ENCODE data around the gene TPK1. TPM values are rescaled to one million over a fixed set of nuclear protein-coding genes. Genes with fewer than 3 reads are reported as not detected.

The TPK1 gene
- polyA plus RNA-seq, 10 donors = 3.2 to 4.5 (median 3.6) TPM

- DNase-seq = no peak
These were observed 110.8 kb downstream of the TPK1 start for GRCh38 chr7:144725070-144725469.

- no peak for DNase-seq
These were observed 112.6 kb downstream of the TPK1 start for GRCh38 chr7:144723301-144723700.

- no peak for DNase-seq
These were observed 115.1 kb downstream of the TPK1 start for GRCh38 chr7:144720710-144721109.

- peak in 1 of 3 donors; percentile 6 for DNase-seq
These were observed 115.7 kb downstream of the TPK1 start for GRCh38 chr7:144720149-144720548.

GRCh38 chr7:144717720-144718119 lies 118.1 kb downstream of the TPK1 start:
- DNase-seq = no peak

GRCh38 chr7:144713850-144714249 lies 122.0 kb downstream of the TPK1 start:
- no peak for DNase-seq

GRCh38 chr7:144710791-144711190 lies 125.1 kb downstream of the TPK1 start:
- no peak for DNase-seq

- DNase-seq = no peak
These were observed 126.8 kb downstream of the TPK1 start for GRCh38 chr7:144709066-144709465.

- DNase-seq = no peak
These were observed 144.6 kb downstream of the TPK1 start for GRCh38 chr7:144691240-144691639.

- no peak for DNase-seq
These were observed 153.1 kb downstream of the TPK1 start for GRCh38 chr7:144682581-144683280.

- no peak for DNase-seq
These were observed 159.4 kb downstream of the TPK1 start for GRCh38 chr7:144676492-144676891.

- DNase-seq = no peak
These were observed 161.3 kb downstream of the TPK1 start for GRCh38 chr7:144674550-144674949.

- DNase-seq = no peak
These were observed 163.0 kb downstream of the TPK1 start for GRCh38 chr7:144672869-144673268.

- no peak for DNase-seq
These were observed 164.4 kb downstream of the TPK1 start for GRCh38 chr7:144671429-144671828.

- peak; percentile 8 to 42 (median 14) for DNase-seq
These were observed 165.6 kb downstream of the TPK1 start for GRCh38 chr7:144670218-144670617.

- no peak for DNase-seq
These were observed 167.3 kb downstream of the TPK1 start for GRCh38 chr7:144668503-144668902.

GRCh38 chr7:144665689-144666381 lies 170.0 kb downstream of the TPK1 start:
- DNase-seq = no peak

GRCh38 chr7:144659211-144659610 lies 176.6 kb downstream of the TPK1 start:
- no peak for DNase-seq

- no peak for DNase-seq
These were observed 178.8 kb downstream of the TPK1 start for GRCh38 chr7:144656965-144657517.

- no peak for DNase-seq
These were observed 182.4 kb downstream of the TPK1 start for GRCh38 chr7:144653449-144653848.

GRCh38 chr7:144650439-144650838 lies 185.4 kb downstream of the TPK1 start:
- no peak for DNase-seq

GRCh38 chr7:144649120-144649519 lies 186.7 kb downstream of the TPK1 start:
- DNase-seq = no peak

GRCh38 chr7:144641389-144642044 lies 194.3 kb downstream of the TPK1 start:
- no peak for DNase-seq
